Measurements from ENCODE around the gene TERT.

The TERT gene

GRCh38 chr5:1252681-1253080 is 42.2 kb downstream of the TERT start:
- no peak overlapping the region for H3K4me3 ChIP-seq (ENCODE audit: insufficient read depth, low read length, poor library complexity, severe bottlenecking)
- H3F3A ChIP-seq (ENCODE audit: insufficient read depth) = no peaks in the 10 kb centered on the region
- no peak overlapping the region for H3K27ac ChIP-seq (ENCODE audit: low read depth, low read length)
- no peaks in the 10 kb centered on the region for H4K20me1 ChIP-seq (ENCODE audit: low read depth, low read length)
- TF ChIP-seq CTCF (IDR thresholded peaks at IDR 0.05; ENCODE audit: insufficient read depth, low read length, poor library complexity, severe bottlenecking) (no peak), EZH2phosphoT487 (conservative IDR thresholded peaks at IDR 0.05; ENCODE audit: low read length) (no peak)
- no peak overlapping the region for H3K9ac ChIP-seq (ENCODE audit: low read length)
- no peaks in the 10 kb centered on the region for H3K36me3 ChIP-seq (ENCODE audit: low read length)
- H3K79me2 ChIP-seq (ENCODE audit: insufficient read depth, low read length) = no peaks in the 10 kb centered on the region
- H3K4me2 ChIP-seq (ENCODE audit: low read depth, low read length, poor library complexity, severe bottlenecking) = no peak overlapping the region
- H3K9me2 ChIP-seq (replicated peaks; ENCODE audit: insufficient read depth, low read length) = no peaks in the 10 kb centered on the region
- no peak overlapping the region for H2AFZ ChIP-seq (ENCODE audit: low read depth, low read length, severe bottlenecking)
- H3K27me3 ChIP-seq (ENCODE audit: low read length) = no peaks in the 10 kb centered on the region
- H3K9me3 ChIP-seq (ENCODE audit: insufficient read depth, low read length) = no peaks in the 10 kb centered on the region

GRCh38 chr5:1251678-1252580 is 42.9 kb downstream of the TERT start:
- H3K4me3 ChIP-seq (ENCODE audit: insufficient read depth, low read length, poor library complexity, severe bottlenecking) = no peak overlapping the region
- no peak overlapping the region for H3K9ac ChIP-seq (ENCODE audit: low read length)
- no peaks in the 10 kb centered on the region for H4K20me1 ChIP-seq (ENCODE audit: low read depth, low read length)
- H3K79me2 ChIP-seq (ENCODE audit: insufficient read depth, low read length) = no peaks in the 10 kb centered on the region
- H3F3A ChIP-seq (ENCODE audit: insufficient read depth) = no peaks in the 10 kb centered on the region
- no peak for TF ChIP-seq EZH2phosphoT487 (conservative IDR thresholded peaks at IDR 0.05; ENCODE audit: low read length)
- no peaks in the 10 kb centered on the region for H3K27me3 ChIP-seq (ENCODE audit: low read length)
- no peak overlapping the region for H3K27ac ChIP-seq (ENCODE audit: low read depth, low read length)
- H3K4me2 ChIP-seq (ENCODE audit: low read depth, low read length, poor library complexity, severe bottlenecking) = no peak overlapping the region
- H3K36me3 ChIP-seq (ENCODE audit: low read length) = no peaks in the 10 kb centered on the region
- H3K9me3 ChIP-seq (ENCODE audit: insufficient read depth, low read length) = no peaks in the 10 kb centered on the region
- no peak overlapping the region for H2AFZ ChIP-seq (ENCODE audit: low read depth, low read length, severe bottlenecking)
- H3K9me2 ChIP-seq (replicated peaks; ENCODE audit: insufficient read depth, low read length) = no peaks in the 10 kb centered on the region

GRCh38 chr5:1249366-1250280 is 45.2 kb downstream of the TERT start:
- H3F3A ChIP-seq (ENCODE audit: insufficient read depth) = no peaks in the 10 kb centered on the region
- no peaks in the 10 kb centered on the region for H3K27me3 ChIP-seq (ENCODE audit: low read length)
- no peak overlapping the region for H3K27ac ChIP-seq (ENCODE audit: low read depth, low read length)
- H3K9me2 ChIP-seq (replicated peaks; ENCODE audit: insufficient read depth, low read length) = no peaks in the 10 kb centered on the region
- no peak for TF ChIP-seq EZH2phosphoT487 (conservative IDR thresholded peaks at IDR 0.05; ENCODE audit: low read length)
- no peaks in the 10 kb centered on the region for H4K20me1 ChIP-seq (ENCODE audit: low read depth, low read length)
- no peak overlapping the region for H3K9ac ChIP-seq (ENCODE audit: low read length)
- no peaks in the 10 kb centered on the region for H3K79me2 ChIP-seq (ENCODE audit: insufficient read depth, low read length)
- H3K36me3 ChIP-seq (ENCODE audit: low read length) = no peaks in the 10 kb centered on the region
- H3K4me3 ChIP-seq (ENCODE audit: insufficient read depth, low read length, poor library complexity, severe bottlenecking) = no peak overlapping the region
- no peaks in the 10 kb centered on the region for H3K9me3 ChIP-seq (ENCODE audit: insufficient read depth, low read length)
- no peak overlapping the region for H3K4me2 ChIP-seq (ENCODE audit: low read depth, low read length, poor library complexity, severe bottlenecking)
- H2AFZ ChIP-seq (ENCODE audit: low read depth, low read length, severe bottlenecking) = no peak overlapping the region

- TF ChIP-seq EZH2phosphoT487 (conservative IDR thresholded peaks at IDR 0.05; ENCODE audit: low read length) (no peak), CTCF (IDR thresholded peaks at IDR 0.05; ENCODE audit: insufficient read depth, low read length, poor library complexity, severe bottlenecking) (no peak)
- Histone ChIP-seq H3K27me3 (ENCODE audit: low read length) (no peaks in the 10 kb centered on the region), H2AFZ (ENCODE audit: low read depth, low read length, severe bottlenecking) (no peak overlapping the region), H3K9me3 (ENCODE audit: insufficient read depth, low read length) (no peaks in the 10 kb centered on the region), H3F3A (ENCODE audit: insufficient read depth) (no peaks in the 10 kb centered on the region), H3K4me3 (ENCODE audit: insufficient read depth, low read length, poor library complexity, severe bottlenecking) (no peak overlapping the region), H4K20me1 (ENCODE audit: low read depth, low read length) (no peaks in the 10 kb centered on the region), H3K79me2 (ENCODE audit: insufficient read depth, low read length) (no peaks in the 10 kb centered on the region), H3K9me2 (replicated peaks; ENCODE audit: insufficient read depth, low read length) (no peaks in the 10 kb centered on the region), H3K36me3 (ENCODE audit: low read length) (no peaks in the 10 kb centered on the region), H3K4me2 (ENCODE audit: low read depth, low read length, poor library complexity, severe bottlenecking) (no peak overlapping the region), H3K27ac (ENCODE audit: low read depth, low read length) (no peak overlapping the region), H3K9ac (ENCODE audit: low read length) (no peak overlapping the region)
Measured at GRCh38 chr5:1247811-1248210, 47.1 kb downstream of the TERT start.
